MM.1S (cell line): Measurements from ENCODE around the gene MAGI1.

Source experiments
- DNase-seq: peaks from one replicate; pipeline ENCODE4 v3.0.0-alpha.2; 2015
- H2AFZ ChIP-seq: fragments of 300-600 bp; sonication (generic); 2 replicates; pipeline ENCODE4 v1.6.0; 2016; ENCODE audit warnings: antibody characterized with exemption, low read length
- H3F3A ChIP-seq: fragments of 300-600 bp; sonication (generic); 2 replicates; pipeline ENCODE4 v1.6.1; 2016; ENCODE audit warnings: mild to moderate bottlenecking, antibody characterized with exemption, low read length, moderate library complexity, mixed read lengths; ENCODE audit not compliant: insufficient read depth
- H3K27ac ChIP-seq: fragments of 300-600 bp; sonication (generic); 2 replicates; pipeline ENCODE4 v1.5.1; 2016; ENCODE audit warnings: mild to moderate bottlenecking, low read length
- H3K27me3 ChIP-seq: fragments of 300-600 bp; sonication (generic); replicated peaks from 2 replicates; pipeline ENCODE4 v1.6.0; 2016; ENCODE audit warnings: low read length; ENCODE audit not compliant: insufficient read depth
- H3K36me3 ChIP-seq: fragments of 300-600 bp; sonication (generic); replicated peaks from 2 replicates; pipeline ENCODE4 v1.6.1; 2016; ENCODE audit warnings: mild to moderate bottlenecking, low read length, mixed read lengths; ENCODE audit not compliant: insufficient read depth
- H3K4me1 ChIP-seq: fragments of 300-600 bp; sonication (generic); 2 replicates; pipeline ENCODE4 v1.6.1; 2016; ENCODE audit warnings: low read length, mixed read lengths
- H3K4me2 ChIP-seq: fragments of 300-600 bp; sonication (generic); 2 replicates; pipeline ENCODE4 v1.6.0; 2016; ENCODE audit warnings: low read depth, low read length
- H3K4me3 ChIP-seq: fragments of 300-600 bp; sonication (generic); 2 replicates; pipeline ENCODE4 v1.5.1; 2016; ENCODE audit warnings: low read length, mixed read lengths
- H3K79me2 ChIP-seq: fragments of 300-600 bp; sonication (generic); 2 replicates; pipeline ENCODE4 v1.6.1; 2016; ENCODE audit warnings: mixed run types, low read length, mixed read lengths
- H3K9ac ChIP-seq: fragments of 300-600 bp; sonication (generic); 2 replicates; pipeline ENCODE4 v1.6.1; 2016; ENCODE audit warnings: low read length, mixed read lengths
- H3K9me2 ChIP-seq: fragments of 300-600 bp; sonication (generic); replicated peaks from 2 replicates; pipeline ENCODE4 v1.6.1; 2016; ENCODE audit warnings: mild to moderate bottlenecking, low read length, mixed read lengths; ENCODE audit not compliant: insufficient read depth
- H3K9me3 ChIP-seq: fragments of 300-600 bp; sonication (generic); replicated peaks from 2 replicates; pipeline ENCODE4 v1.6.1; 2016; ENCODE audit warnings: mild to moderate bottlenecking, low read length, mixed read lengths; ENCODE audit not compliant: insufficient read depth
- H4K20me1 ChIP-seq: fragments of 300-600 bp; sonication (generic); 2 replicates; pipeline ENCODE4 v1.6.1; 2016; ENCODE audit warnings: mild to moderate bottlenecking, low read length, moderate library complexity, mixed read lengths; ENCODE audit not compliant: insufficient read depth
- EZH2 ChIP-seq: fragments of 300-600 bp; sonication (generic); optimal IDR thresholded peaks from 2 replicates; pipeline ENCODE3; 2017; ENCODE audit warnings: low read depth, mild to moderate bottlenecking, antibody characterized with exemption, low read length, mixed read lengths
- EZH2phosphoT487 ChIP-seq: fragments of 300-600 bp; sonication (generic); IDR thresholded peaks from 2 replicates; pipeline ENCODE4 v1.6.1; 2018; ENCODE audit warnings: antibody characterized with exemption, low read length
- TF ChIP-seq, protein P1 (sequence below): fragments of 300-600 bp; sonication (generic); IDR thresholded peaks from 2 replicates; pipeline ENCODE4 v1.5.1; 2016; ENCODE audit warnings: antibody characterized with exemption, low read length, mixed read lengths

Gene MAGI1

DNA sequence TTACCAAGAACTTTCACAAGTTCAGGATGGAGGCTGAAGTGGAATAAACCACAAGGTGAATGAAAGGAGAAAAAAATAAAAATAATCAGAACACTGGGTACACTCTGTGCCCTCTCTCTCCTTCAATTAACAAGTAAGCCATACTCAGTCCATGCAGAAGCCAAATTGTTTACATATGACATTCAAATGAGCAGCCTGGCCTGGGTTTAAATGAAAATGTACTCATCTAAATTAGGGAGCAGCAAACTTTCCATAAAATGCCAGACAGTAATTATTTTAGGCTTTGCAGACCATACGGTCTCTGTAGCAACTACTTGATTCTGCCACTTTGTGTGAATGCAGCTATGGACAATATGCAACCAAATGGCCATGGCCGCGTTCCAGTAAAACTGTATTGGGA lies 376.6 kb downstream of the MAGI1 start:
- Histone ChIP-seq H3K9ac (no peak overlapping the region), H3K27me3 (no peaks in the 10 kb centered on the region), H3K4me2 (no peak overlapping the region), H2AFZ (no peak overlapping the region), H3F3A (no peaks in the 10 kb centered on the region), H4K20me1 (no peaks in the 10 kb centered on the region), H3K36me3 (no peaks in the 10 kb centered on the region), H3K4me3 (no peak overlapping the region), H3K9me2 (no peaks in the 10 kb centered on the region), H3K4me1 (no peaks in the 10 kb centered on the region), H3K27ac (no peak overlapping the region), H3K79me2 (no peaks in the 10 kb centered on the region), H3K9me3 (no peaks in the 10 kb centered on the region)
- TF ChIP-seq, protein P1, sequence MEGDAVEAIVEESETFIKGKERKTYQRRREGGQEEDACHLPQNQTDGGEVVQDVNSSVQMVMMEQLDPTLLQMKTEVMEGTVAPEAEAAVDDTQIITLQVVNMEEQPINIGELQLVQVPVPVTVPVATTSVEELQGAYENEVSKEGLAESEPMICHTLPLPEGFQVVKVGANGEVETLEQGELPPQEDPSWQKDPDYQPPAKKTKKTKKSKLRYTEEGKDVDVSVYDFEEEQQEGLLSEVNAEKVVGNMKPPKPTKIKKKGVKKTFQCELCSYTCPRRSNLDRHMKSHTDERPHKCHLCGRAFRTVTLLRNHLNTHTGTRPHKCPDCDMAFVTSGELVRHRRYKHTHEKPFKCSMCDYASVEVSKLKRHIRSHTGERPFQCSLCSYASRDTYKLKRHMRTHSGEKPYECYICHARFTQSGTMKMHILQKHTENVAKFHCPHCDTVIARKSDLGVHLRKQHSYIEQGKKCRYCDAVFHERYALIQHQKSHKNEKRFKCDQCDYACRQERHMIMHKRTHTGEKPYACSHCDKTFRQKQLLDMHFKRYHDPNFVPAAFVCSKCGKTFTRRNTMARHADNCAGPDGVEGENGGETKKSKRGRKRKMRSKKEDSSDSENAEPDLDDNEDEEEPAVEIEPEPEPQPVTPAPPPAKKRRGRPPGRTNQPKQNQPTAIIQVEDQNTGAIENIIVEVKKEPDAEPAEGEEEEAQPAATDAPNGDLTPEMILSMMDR = no peak
- TF ChIP-seq EZH2 (no peak), EZH2phosphoT487 (no peak)
- no peak for DNase-seq

DNA sequence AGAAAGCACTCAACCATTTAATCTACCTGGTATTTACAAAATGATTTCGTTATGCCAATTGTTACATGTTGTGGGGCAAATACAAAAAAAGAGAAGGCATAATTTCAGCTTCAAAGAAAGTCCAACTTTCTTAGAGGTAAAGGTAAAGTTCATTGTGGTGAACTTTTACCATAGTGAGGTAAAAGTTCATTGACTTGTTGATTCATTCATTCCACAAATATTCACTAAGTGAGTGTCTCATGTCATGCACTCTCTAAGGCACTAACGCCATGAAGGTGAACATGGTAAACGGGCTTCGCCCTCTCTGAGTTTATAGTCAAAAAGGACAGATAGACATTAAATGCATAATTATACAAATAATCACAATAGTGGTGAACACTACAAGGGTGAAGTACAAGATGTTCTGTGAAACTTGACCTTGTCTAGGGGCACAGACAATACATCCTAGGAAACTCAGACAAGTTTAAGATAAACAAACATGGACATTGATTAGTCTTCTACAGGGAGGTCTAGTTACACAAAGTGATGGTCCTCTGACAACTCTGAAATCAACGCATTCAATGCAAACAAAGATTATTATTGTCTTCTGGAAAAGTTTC lies 378.6 kb downstream of the MAGI1 start:
- no peaks in the 10 kb centered on the region for H3K4me1 ChIP-seq
- no peak overlapping the region for H3K4me3 ChIP-seq
- H3K36me3 ChIP-seq = no peaks in the 10 kb centered on the region
- no peaks in the 10 kb centered on the region for H3K9me3 ChIP-seq
- H3K27ac ChIP-seq = no peak overlapping the region
- DNase-seq = no peak
- no peaks in the 10 kb centered on the region for H3K9me2 ChIP-seq
- no peaks in the 10 kb centered on the region for H3K27me3 ChIP-seq
- no peaks in the 10 kb centered on the region for H3K79me2 ChIP-seq
- H3K4me2 ChIP-seq = no peak overlapping the region
- no peaks in the 10 kb centered on the region for H4K20me1 ChIP-seq
- H2AFZ ChIP-seq = no peak overlapping the region
- no peak overlapping the region for H3K9ac ChIP-seq
- TF ChIP-seq EZH2 = no peak
- TF ChIP-seq, protein P1 = no peak
- TF ChIP-seq EZH2phosphoT487 = no peak
- H3F3A ChIP-seq = no peaks in the 10 kb centered on the region

DNA sequence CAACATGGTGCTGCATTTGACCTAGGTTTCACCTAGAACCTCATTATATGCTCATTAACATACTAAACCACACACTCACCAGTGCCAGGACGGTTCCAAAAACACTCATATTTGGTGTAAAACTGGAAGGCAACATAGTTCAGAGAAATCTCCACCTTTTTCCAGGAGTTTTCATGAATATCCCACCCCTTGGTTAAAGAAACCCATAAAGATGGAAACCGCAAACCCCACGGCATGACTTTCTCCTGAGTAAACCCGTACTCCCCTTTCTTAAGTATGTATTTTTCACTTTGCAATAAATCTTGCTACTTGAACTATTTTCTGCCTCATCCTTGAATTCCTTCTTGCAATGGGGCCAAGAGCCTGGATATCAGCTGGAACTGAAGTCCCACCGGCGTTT lies 379.3 kb downstream of the MAGI1 start:
- Histone ChIP-seq H4K20me1 (no peaks in the 10 kb centered on the region), H3K9ac (no peak overlapping the region), H3F3A (no peaks in the 10 kb centered on the region), H3K27me3 (no peaks in the 10 kb centered on the region), H3K9me2 (no peaks in the 10 kb centered on the region), H3K4me2 (no peak overlapping the region), H2AFZ (no peak overlapping the region), H3K79me2 (no peaks in the 10 kb centered on the region), H3K9me3 (no peaks in the 10 kb centered on the region), H3K4me1 (no peaks in the 10 kb centered on the region), H3K36me3 (no peaks in the 10 kb centered on the region), H3K4me3 (no peak overlapping the region), H3K27ac (no peak overlapping the region)
- DNase-seq = no peak
- TF ChIP-seq, protein P1 = no peak
- TF ChIP-seq EZH2 (no peak), EZH2phosphoT487 (no peak)
